GM18858 (cell line): ENCODE measurements around the gene TPT1.
"Not testable (repeated sequence)": the region's sequence is repeated elsewhere in the genome, so short reads cannot be mapped to it uniquely, and the experiment has no call there.

Source experiments
- ATAC-seq: cut with Tn5 transposase; IDR thresholded peaks from one replicate; pipeline ENCODE4 v1.9.1; 2021; ENCODE audit not compliant: unreplicated experiment

Gene TPT1

DNA sequence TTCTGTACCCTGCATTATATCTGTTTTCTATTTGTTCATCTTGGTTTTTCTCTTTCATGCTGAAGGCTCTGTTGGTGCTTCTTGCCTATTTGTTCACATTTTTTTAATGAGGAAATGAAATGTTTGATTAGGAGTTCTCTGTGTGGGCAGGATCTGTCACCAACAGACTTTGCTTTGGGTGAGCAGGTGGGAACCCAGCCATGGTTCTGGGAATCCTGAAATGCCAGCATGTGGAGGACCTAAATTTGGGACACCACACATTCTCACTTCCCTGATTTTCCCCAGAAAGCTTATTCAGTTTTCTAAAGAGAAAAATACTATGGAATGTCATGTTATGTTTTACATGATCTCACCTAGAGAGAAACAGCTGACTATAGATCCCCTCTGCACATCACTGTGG is 34.0 kb downstream of the TPT1 start:
- no peak for ATAC-seq

DNA sequence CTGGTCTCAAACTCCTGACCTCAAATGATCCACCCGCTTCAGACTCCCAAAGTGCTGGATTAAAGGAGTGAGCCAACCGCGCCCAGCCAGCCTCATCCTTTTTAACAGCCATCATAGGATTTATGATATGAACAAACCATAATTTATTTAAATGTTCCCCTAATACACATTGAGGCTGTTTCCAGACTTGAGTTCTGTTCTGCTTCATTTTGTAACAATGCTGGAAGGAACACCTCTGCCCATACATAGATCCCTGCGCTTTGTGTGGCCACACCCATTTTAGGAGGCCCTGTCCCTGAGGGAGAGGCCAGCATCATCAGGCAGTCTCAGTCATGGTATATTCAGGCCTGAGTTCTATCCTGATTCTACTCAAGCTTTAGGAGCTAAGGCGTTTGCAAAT is 35.9 kb downstream of the TPT1 start:
- no peak for ATAC-seq

DNA sequence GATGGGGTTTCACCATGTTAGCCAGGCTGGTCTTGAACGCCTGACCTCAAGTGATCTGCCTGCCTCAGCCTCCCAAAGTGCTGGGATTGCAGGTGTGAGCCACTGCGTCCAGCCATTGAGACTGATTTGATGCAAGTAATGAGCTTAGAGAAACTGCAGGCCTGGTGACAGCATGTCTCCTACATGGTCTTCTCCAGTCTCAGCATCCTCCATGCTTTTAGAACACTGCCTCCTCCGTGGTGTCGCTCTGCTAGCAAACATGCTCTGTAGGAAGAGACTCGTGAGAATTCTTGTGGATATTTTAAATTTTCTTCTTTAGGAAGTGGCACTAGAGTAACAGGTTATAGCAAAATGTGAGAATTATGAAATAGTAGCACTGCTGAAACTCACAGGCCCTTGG is 37.1 kb downstream of the TPT1 start:
- ATAC-seq = no peak

DNA sequence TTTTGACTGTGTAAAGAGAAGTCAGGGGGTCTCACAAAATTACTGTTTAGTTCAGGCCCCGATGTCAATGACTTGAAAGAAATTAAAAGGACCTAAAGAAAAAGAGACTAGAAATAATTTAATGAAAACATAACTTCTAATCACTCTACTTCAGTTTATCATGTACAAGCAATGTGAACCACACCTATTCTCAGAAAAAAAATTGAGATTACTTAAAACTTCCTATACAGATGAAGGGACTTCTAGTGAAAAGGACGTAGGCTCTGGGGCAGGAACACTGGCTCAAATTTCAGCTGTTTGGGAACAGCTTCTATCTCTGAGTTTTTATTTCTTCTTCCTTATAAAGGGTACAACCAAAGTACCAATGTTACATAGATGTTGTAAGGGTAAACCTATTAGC is 38.0 kb downstream of the TPT1 start:
- ATAC-seq = no peak

DNA sequence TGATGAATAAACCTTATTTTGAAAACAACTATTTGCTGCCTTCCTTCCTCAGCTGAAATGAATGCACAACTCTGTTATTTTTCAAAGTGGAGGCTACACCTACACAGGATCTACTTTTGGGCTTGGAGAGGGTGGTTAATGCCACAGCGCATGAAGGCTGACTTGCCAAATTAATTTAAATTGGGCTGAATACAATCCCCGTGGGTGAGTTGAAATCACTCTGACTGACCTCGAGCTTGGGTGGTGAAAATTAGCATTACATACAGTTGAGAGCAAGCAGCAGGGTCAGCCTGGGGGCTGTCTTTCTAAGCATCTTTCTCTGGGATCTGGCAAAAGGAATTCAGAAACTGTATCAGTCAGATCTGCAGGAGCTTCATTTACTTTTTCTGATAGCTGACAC is 38.5 kb downstream of the TPT1 start:
- no peak for ATAC-seq

DNA sequence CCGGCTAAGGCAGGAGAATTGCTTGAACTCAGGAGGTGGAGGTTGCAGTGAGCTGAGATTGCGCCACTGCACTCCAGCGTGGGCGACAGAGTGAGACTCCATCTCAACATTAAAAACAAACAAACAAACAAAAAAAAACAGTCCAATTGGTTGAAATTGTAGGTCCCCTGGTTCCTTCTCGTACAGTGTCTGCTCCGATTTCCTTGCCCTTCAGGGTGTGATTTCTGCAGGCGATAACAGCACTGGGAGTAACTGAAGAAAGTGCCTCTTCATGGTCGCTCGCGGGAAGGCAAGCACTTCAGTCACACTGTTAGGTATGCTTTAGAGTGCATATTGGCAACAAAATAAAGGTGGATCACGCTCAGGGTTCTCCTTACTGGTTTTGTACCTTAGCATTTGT is 39.7 kb downstream of the TPT1 start:
- no peak for ATAC-seq

DNA sequence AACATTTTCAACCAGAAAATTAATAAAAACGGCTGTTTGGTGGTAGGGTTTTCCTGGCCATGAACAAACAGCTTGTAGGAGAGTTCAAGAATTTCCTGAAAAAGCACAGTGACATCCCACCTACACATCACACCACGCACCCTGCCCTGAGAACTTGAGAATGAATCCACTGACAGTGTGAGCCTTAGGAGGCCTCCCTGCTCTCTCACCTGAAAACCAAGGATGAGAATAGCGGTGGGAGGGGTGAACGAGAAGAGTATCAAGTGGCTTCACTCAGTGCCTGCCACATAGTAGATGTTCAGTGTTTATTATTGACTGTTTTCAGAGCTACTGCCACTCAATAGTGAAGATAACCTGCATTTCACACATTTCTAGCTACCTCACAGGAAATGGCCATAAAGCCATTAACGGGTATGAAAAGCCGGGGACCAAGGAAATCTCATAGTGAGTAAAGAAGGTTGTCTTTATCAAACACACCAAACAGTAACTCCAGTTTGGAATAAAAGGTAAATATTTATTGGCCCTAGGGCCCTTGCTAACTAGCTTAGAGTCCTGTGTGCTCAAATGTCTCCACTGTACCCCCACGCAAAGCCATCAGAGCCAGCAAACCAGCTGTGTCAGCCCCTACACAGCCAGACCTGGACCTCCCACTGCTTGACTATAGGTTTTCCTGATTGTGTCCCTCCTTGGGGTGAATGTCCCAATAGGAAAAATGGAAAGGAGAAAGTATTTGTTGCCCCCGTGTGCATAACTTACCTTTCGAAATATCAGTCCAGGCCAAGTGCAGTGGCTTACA is 40.6 kb downstream of the TPT1 start:
- ATAC-seq = no peak

DNA sequence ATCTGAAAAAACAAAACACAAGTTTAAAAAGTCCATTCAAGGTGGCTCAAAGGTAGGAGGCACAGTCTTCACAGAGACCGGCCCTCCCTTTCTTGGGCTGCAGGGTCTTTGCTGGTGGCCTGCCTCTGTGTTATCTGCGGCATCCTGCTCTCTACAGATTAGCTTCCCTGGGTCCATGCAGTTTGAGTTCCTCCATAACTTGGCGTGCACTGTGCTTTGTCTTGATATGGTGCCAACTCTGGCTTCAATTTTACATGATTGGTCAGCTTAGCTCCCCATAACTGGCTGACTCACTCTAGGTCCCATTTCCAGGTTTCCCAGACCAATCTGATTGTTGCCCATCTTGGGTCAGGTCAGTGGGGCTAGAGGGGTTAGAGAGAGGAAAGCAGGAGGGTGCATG is 41.8 kb downstream of the TPT1 start:
- ATAC-seq = no peak

DNA sequence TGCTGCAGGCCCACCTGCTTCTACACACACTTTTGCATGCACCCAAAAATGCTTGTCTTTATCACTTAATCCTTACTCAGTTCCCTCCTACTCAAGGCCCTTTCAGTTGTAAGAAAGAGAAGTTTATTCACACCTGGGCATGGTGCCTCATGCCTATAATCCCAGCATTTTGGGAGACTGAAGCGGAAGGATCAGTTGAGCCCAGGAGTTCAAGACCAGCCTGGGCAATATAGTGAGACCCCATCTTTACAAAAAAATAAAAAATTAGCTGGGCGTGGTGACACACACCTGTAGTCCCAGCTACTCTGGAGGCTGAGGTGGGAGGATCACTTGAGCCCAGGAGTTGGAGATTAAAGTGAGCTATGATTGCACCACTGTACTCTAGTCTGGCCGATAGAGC is 42.4 kb downstream of the TPT1 start:
- ATAC-seq = not testable (repeated sequence)

DNA sequence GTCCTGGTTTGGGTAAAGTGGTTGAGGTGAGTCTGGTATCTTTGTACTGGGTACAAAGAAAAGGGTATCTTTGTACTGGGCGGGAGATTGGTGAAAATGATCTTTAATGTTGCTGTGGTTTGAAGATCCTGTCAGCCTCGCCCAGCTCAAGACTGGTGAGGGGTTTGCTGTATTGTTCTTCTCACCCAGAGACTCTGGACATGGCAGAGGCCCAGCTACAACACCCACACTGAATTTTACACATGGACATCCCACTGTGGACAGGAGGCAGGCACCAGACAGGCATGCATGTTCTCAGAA is 42.8 kb downstream of the TPT1 start:
- ATAC-seq = no peak

DNA sequence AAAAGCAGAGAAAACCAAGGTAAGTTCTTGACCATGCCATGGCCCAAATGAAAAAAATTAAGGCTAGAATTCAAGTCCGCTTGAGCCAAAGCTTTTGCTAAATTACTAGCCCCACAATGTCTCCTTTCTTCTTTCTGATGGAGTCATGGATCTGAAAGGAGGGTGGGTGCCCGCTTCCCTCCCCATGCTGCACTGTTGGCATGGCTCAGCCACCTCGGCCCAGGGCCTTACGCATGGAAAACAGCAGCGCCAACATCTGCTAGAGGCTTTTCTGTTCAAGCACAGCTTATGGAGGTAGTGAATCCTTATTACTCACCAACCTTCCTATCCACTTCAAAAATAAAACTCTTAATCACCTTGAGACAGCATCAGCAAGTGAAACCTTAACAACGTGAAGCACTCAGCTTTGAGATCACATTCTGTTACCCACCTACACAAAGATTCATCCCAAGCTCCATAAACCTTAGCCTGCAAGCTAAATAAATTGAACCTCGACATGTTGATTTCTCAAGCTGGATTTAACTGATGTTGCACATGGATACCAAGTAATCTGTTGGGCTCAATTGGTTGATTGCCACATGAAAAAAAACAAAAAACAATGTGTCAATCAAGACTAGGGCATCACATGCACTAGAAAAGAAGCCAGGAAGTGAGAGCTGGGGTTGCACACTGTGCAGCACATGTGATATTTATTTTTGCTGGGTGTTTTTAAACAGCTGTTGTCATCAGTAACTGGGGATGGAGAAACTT is 43.4 kb downstream of the TPT1 start:
- ATAC-seq = peak; percentile 67

DNA sequence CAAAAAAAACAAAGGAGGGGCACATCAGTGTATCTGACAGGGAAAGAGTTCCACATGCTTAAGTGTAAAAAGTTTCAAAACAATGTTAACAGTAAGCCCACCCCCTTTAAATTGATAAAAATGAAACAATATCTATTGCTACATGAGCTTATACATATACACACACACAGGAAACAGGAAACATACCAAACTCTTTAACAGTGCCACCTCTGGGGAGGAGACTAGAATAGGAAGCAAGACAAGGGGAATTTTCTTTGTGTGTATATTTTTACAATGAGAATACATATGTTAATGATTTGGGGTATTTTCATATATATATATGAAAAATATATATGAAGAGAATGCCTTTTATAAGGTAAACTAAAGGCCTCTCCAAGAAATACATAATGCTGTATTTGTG is 44.7 kb downstream of the TPT1 start:
- ATAC-seq = no peak

DNA sequence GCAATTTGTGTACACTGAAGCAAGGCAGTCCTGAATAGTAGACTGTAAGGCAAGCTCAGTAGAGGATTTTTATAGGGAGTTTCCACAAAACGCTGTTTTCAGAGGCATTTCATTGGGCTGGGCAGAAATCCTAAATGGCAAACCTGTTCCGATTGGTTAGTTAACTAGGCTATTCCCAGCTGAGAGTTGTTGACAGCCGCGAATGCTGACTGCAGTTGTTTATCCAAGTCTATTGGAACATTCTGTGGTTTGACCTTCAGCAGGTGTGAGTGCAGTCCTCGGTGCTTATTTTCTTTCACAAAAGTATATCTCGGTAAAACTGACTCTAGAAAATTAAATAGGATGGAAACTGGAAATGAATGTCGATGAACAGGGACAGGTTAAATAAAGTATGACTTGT is 45.4 kb downstream of the TPT1 start:
- no peak for ATAC-seq

DNA sequence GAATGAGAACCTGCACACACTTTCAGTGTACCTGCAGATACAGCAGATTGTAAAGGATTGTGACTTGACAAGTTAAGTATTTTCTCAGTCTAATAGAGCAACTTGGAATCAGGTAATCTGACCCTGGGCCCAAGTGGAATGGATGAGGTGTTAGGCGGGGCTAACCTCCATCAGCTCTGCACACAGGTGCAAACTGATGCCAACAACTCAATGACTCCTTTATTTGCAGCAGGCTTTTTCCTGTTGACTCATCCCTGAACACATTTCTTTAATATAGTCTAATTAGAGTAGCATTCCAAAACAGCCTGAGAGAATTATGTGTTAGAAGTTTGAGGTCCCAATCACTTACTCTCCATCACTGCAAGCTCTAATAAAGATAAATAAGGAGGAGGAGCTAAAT is 48.8 kb downstream of the TPT1 start:
- ATAC-seq = no peak

DNA sequence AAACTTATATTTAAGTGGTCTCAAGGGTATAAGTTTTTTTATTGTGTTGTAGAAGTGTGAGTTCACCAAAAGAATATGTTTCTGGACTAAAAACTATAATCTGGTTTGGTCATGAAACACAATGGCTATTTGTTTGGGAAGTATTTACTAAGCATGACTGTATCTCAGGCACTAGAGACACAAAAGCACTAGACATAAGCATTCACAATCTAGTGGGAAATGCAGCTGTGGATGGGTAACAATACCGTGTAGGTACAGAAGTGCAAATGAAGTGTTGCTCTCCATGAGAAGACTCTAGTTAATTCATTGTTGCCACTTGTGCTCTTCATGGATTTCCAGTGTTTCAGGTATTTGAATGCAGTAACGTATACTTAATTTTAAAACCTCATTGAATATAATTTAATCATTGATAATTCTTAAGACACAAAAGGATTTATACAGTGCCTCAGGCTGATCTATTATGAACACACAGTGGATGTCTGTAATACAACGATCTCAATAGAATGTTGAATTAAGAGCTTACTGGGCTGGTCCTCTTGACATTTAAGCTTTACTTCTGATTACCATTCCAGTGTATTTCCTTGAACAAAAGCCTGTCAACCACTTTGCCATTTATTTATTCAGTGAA is 50.9 kb downstream of the TPT1 start:
- ATAC-seq = no peak
